ENCODE measurements around the gene CD52. TPM values are rescaled to one million over a fixed set of nuclear protein-coding genes. Genes with fewer than 3 reads are reported as not detected.

Gene CD52
- total and polyA plus RNA-seq, 2 of the 13 experiments (the other 11 are each of a cell fraction or from before 2014, with no cell fraction given), result 0.32 TPM; not detected in 1

DNA sequence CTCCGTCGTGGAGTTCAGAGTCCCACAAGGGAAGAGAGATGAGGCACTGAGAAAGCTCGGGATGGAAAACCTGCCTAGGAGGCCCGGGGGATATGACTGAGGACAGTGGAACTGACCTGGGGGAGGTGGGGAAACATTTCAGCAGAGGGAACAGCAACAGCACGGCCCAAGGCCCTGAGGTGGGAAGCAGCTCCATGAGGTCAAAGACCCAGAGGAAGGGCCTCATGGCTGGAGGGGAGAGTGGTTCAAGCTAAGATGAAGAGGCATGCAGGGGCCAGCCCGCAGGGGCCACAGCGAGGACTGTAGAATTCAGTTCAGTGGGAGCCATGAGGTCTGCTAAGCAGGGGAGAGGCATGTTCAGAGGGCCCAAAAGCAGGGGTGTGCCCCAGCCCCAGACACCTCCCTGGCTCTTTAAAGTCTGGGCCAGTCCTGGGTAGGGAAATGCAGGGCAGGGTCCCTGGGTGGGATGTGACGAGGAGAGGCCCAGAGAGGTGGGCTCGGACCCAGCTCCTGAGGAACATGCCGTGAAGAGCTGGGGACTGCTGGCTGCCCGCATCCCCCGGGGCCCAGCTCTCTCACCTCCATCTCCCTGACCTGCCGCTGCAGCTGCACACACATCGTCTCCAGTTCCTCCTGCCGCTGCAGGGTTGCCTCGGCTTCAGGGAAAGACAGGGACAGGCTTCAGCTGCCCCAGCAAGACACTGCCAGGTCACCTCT is 21.3 kb upstream of the CD52 start:
- no peak for DNase-seq (ENCODE audit: low spot score)
- no TSS peak for BruUV-seq (replicated peaks)

More for the DNA sequence above, 21.3 kb upstream of the CD52 start:
- intact Hi-C loops (cut with micrococcal nuclease; ENCODE audit: unreplicated experiment) (no loop called here), in situ Hi-C loops (cut with HindIII; ENCODE audit: extremely low pct_ligation_motif_present, low pct_unique_long_range_greater_than_20kb) (no loop called here)
- Histone ChIP-seq H3K4me1 (ENCODE audit: insufficient read depth, low read length) (no peaks in the 10 kb centered on the region), H3K27ac (ENCODE audit: extremely low read length, insufficient read depth, low read length) (no peak overlapping the region), H3K79me2 (ENCODE audit: insufficient read depth, low read length) (no peaks in the 10 kb centered on the region), H3K4me3 (replicated peaks in 1 of 3; ENCODE audit: insufficient read depth in 1 of 3, low read depth in 2 of 3, low read length in 3 of 3) (no peak overlapping the region), H4K20me1 (ENCODE audit: insufficient read depth, low read length) (no peaks in the 10 kb centered on the region), H3K4me2 (ENCODE audit: low read depth, low read length) (no peak overlapping the region), H2AFZ (ENCODE audit: low read length) (no peak overlapping the region), H3K9ac (ENCODE audit: insufficient read depth, low read depth, low read length) (no peak overlapping the region), H3K36me3 (replicated peaks in 1 of 2; ENCODE audit: control insufficient read depth in 1 of 2, insufficient read depth in 2 of 2, low read length in 2 of 2) (peaks cover 0 to 1% of the 10 kb centered on the region in 2 experiments; a peak in 1 of 5 replicates), H3K9me3 (ENCODE audit: low read length) (no peaks in the 10 kb centered on the region), H3K27me3 (ENCODE audit: control insufficient read depth in 1 of 2, insufficient read depth in 2 of 2, low read length in 2 of 2) (no peaks in the 10 kb centered on the region)
- ATAC-seq (no peak), FAIRE-seq (no peak)
- no peak for TF ChIP-seq RORA (CRISPR knock-in tag; IDR thresholded peaks at IDR 0.05)
- TF ChIP-seq, protein P1, sequence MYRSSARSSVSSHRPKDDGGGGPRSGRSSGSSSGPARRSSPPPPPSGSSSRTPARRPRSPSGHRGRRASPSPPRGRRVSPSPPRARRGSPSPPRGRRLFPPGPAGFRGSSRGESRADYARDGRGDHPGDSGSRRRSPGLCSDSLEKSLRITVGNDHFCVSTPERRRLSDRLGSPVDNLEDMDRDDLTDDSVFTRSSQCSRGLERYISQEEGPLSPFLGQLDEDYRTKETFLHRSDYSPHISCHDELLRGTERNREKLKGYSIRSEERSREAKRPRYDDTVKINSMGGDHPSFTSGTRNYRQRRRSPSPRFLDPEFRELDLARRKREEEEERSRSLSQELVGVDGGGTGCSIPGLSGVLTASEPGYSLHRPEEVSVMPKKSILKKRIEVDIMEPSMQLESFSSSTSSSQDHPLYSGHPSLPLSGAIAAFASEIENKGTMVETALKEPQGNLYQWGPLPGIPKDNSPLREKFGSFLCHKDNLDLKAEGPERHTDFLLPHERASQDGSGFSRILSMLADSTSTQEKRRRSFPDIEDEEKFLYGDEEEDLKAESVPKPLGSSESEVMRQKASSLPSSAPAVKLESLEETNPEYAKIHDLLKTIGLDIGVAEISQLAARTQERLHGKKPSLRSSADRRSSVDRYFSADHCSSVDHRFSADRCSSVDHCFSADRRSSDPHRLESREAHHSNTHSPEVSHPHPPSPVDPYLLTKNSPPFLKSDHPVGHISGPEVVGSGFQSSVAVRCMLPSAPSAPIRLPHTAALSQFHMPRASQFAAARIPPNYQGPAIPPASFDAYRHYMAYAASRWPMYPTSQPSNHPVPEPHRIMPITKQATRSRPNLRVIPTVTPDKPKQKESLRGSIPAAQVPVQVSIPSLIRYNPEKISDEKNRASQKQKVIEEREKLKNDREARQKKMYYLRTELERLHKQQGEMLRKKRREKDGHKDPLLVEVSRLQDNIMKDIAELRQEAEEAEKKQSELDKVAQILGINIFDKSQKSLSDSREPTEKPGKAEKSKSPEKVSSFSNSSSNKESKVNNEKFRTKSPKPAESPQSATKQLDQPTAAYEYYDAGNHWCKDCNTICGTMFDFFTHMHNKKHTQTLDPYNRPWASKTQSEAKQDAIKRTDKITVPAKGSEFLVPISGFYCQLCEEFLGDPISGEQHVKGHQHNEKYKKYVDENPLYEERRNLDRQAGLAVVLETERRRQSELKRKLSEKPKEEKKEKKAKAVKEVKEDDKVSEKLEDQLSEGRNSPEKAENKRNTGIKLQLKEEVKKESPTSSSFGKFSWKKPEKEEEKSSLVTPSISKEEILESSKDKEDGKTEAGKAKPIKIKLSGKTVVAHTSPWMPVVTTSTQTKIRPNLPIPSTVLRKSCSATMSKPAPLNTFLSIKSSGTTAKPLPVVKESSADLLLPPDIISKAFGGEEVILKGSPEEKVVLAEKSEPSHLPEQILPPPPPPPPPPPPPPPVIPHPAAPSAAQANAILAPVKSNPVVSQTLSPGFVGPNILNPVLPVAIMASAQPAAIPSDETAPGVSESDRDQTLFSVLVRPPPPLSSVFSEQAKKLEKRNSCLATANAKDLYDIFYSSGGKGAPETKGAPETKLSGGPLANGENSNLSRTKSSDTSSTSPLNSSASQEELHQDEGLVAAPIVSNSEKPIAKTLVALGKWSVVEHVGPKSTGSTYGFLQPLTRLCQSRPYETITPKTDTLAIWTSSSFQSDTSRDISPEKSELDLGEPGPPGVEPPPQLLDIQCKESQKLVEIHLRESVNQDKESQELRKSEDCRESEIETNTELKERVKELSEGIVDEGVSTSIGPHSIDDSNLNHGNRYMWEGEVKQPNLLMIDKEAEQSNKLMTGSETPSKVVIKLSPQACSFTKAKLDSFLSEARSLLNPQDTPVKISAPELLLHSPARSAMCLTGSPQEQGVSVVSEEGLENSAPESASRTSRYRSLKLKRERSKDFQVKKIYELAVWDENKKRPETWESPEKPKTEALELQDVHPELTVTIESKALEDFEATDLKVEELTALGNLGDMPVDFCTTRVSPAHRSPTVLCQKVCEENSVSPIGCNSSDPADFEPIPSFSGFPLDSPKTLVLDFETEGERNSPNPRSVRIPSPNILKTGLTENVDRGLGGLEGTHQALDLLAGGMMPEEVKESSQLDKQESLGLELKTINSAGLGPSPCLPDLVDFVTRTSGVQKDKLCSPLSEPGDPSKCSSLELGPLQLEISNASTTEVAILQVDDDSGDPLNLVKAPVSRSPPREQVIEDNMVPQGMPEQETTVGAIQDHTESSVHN (CRISPR knock-in tag; IDR thresholded peaks at IDR 0.05), result no peak
- TF ChIP-seq, protein P2, sequence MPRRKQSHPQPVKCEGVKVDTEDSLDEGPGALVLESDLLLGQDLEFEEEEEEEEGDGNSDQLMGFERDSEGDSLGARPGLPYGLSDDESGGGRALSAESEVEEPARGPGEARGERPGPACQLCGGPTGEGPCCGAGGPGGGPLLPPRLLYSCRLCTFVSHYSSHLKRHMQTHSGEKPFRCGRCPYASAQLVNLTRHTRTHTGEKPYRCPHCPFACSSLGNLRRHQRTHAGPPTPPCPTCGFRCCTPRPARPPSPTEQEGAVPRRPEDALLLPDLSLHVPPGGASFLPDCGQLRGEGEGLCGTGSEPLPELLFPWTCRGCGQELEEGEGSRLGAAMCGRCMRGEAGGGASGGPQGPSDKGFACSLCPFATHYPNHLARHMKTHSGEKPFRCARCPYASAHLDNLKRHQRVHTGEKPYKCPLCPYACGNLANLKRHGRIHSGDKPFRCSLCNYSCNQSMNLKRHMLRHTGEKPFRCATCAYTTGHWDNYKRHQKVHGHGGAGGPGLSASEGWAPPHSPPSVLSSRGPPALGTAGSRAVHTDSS (CRISPR knock-in tag; conservative IDR thresholded peaks at IDR 0.05), result no peak
- no peak for TF ChIP-seq ZNF329 (CRISPR knock-in tag; IDR thresholded peaks at IDR 0.05; ENCODE audit: low read depth)
- TF ChIP-seq, protein P3, sequence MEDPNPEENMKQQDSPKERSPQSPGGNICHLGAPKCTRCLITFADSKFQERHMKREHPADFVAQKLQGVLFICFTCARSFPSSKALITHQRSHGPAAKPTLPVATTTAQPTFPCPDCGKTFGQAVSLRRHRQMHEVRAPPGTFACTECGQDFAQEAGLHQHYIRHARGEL (CRISPR knock-in tag; IDR thresholded peaks at IDR 0.05), result no peak
- no peak for TF ChIP-seq NFYC (CRISPR knock-in tag; IDR thresholded peaks at IDR 0.05)
- TF ChIP-seq, protein P4, sequence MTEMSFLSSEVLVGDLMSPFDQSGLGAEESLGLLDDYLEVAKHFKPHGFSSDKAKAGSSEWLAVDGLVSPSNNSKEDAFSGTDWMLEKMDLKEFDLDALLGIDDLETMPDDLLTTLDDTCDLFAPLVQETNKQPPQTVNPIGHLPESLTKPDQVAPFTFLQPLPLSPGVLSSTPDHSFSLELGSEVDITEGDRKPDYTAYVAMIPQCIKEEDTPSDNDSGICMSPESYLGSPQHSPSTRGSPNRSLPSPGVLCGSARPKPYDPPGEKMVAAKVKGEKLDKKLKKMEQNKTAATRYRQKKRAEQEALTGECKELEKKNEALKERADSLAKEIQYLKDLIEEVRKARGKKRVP (CRISPR knock-in tag; IDR thresholded peaks at IDR 0.05), result no peak
- TF ChIP-seq CBX1 (IDR thresholded peaks at IDR 0.05; ENCODE audit: low read depth), result no peak
- no peak for TF ChIP-seq KAT7 (CRISPR knock-in tag; IDR thresholded peaks at IDR 0.05; ENCODE audit: borderline replicate concordance)
- TF ChIP-seq POLR2AphosphoS2 (IDR thresholded peaks at IDR 0.05; ENCODE audit: low read depth, low read length), result no peak
- WGBS (ENCODE audit: low lambda C conversion rate), result 88% methylated on average over 16 of the region's 16 CpGs
- CTCF ChIA-PET (ENCODE audit: low intra/inter-chr PET ratio, low total read pairs), result no interaction called here
- POLR2A ChIA-PET, result no interaction called here

Data from HepG2 (cell line).